Psoas muscle (tissue), 8 donors: ENCODE data around the gene DESI2. TPM values are rescaled to one million over a fixed set of nuclear protein-coding genes. Genes with fewer than 3 reads are reported as not detected.
"Not testable (repeated sequence)": the region's sequence is repeated elsewhere in the genome, so short reads cannot be mapped to it uniquely, and the experiment has no call there.

Experiments
- ATAC-seq, 4 donors: fragments of 200-7000 bp; cut with Tn5 transposase; one replicate each; pipeline ENCODE4 v1.9.1; 2020; ENCODE audit warnings: moderate library complexity in 3 of 4, mild to moderate bottlenecking in 2 of 4
- DNase-seq, 2 donors: peaks; one replicate each; pipeline ENCODE4 v3.0.0-alpha.2; 2020
- H3K27ac ChIP-seq: fragments of 200-600 bp; one replicate; pipeline ENCODE4 v1.8.0; 2022
- H3K27me3 ChIP-seq, 3 donors: fragments of 200-600 bp in 1 of 3; one replicate each; pipeline versions ENCODE4 v1.6.1 to v1.8.0; 2013 to 2022; ENCODE audit warnings: low read length in 2 of 3, mild to moderate bottlenecking in 2 of 3, moderate library complexity in 1 of 3; ENCODE audit not compliant: insufficient read depth in 3 of 3
- H3K36me3 ChIP-seq, 2 donors: fragments of 200-600 bp in 1 of 2; one replicate each; pipeline versions ENCODE4 v1.6.1 to v1.8.0; 2013 to 2022; ENCODE audit warnings: low read depth in 1 of 2, mild to moderate bottlenecking in 1 of 2, moderate library complexity in 1 of 2; ENCODE audit not compliant: insufficient read depth in 1 of 2
- H3K4me1 ChIP-seq: fragments of 200-600 bp; one replicate; pipeline ENCODE4 v1.8.0; 2022
- H3K4me3 ChIP-seq: fragments of 200-600 bp; one replicate; pipeline ENCODE4 v1.8.0; 2022; ENCODE audit warnings: mild to moderate bottlenecking
- H3K9me3 ChIP-seq: fragments of 200-600 bp; one replicate; pipeline ENCODE4 v1.8.0; 2022
- CTCF ChIP-seq: fragments of 200-600 bp; IDR thresholded peaks from one replicate; pipeline ENCODE4 v1.8.0; 2022; ENCODE audit warnings: antibody characterized with exemption
- WGBS, 3 donors: extraction: QIAGEN DNeasy Blood & Tissue Kit; methylation state at CpG; one replicate each; pipeline versions ENCODE4 v1.1.6 to v1.1.7; 2013; 5-methylcytosine and 5-hydroxymethylcytosine counted together
- intact Hi-C, 2 donors: fragments of 100-400 bp; cut with DNase I; formaldehyde crosslinking; loops; one replicate each; pipeline versions ENCODE4 v1.11.0 to v1.14.2; 2022
- polyA plus RNA-seq, 3 donors: library from polyadenylated mRNA; stranded (reverse); fragments of 200-250 nt; gene quantifications; one replicate each; pipeline ENCODE4 v1.2.3, GENCODE V29; 2013
- total RNA-seq, 4 donors: library from RNA; stranded (reverse); fragmentation: NEBNext Ultra II Directional in 2 of 4; extraction: Animal tissue kit (Norgen Biotek cat#: 25700) in 2 of 4; gene quantifications; one replicate each; pipeline versions ENCODE4 v1.2.1 to v1.2.4, GENCODE V29; 2021 to 2023
- donor health status: healthy with polysubstance abuse.
- donor health status: DM: no; HTN: no; CAD: no; lungs with moderate emphysema.
- donor health status: Bipolar disorder and iron deficiency.
- donor health status: healthy.
- donor health status: DM: yes; HTN: yes; CAD: no.
- donor health status: DM: no; HTN: no; CAD: no.
- donor health status: DM: no; HTN: no; CAD: no.
- donor health status: DM: yes; HTN: yes; CAD: no.

DESI2 gene
- total and polyA plus RNA-seq, 7 donors = 10.9 to 43.3 (median 19.5) TPM

GRCh38 chr1:244674446-244674845, 21.5 kb downstream of the DESI2 start:
- DNase-seq = no peak
- H3K4me3 ChIP-seq = no peak overlapping the region
- peak overlapping the region; percentile 71 for H3K27ac ChIP-seq
- TF ChIP-seq CTCF = no peak
- no peak for ATAC-seq
- WGBS, 3 donors = 61 to 70% (median 65%) methylated on average over 4 of the region's 4 CpGs
- no peaks in the 10 kb centered on the region for H3K36me3 ChIP-seq
- intact Hi-C loops = no loop called here
- H3K27me3 ChIP-seq = no peaks in the 10 kb centered on the region
- H3K9me3 ChIP-seq = no peaks in the 10 kb centered on the region
- peaks cover 28% of the 10 kb centered on the region for H3K4me1 ChIP-seq

GRCh38 chr1:244675167-244675566, 22.2 kb downstream of the DESI2 start:
- no peaks in the 10 kb centered on the region for H3K36me3 ChIP-seq
- peak overlapping the region; percentile 71 for H3K27ac ChIP-seq
- intact Hi-C loops = no loop called here
- H3K27me3 ChIP-seq = no peaks in the 10 kb centered on the region
- ATAC-seq = no peak
- no peak for DNase-seq
- 88 to 94% (median 88%) methylated on average over 2 of the region's 2 CpGs for WGBS, 3 donors
- H3K9me3 ChIP-seq = no peaks in the 10 kb centered on the region
- peaks cover 28% of the 10 kb centered on the region for H3K4me1 ChIP-seq
- TF ChIP-seq CTCF = no peak
- no peak overlapping the region for H3K4me3 ChIP-seq

GRCh38 chr1:244678697-244679096, 25.8 kb downstream of the DESI2 start:
- no peak overlapping the region for H3K27ac ChIP-seq
- peaks cover 0 to 4% of the 10 kb centered on the region in 2 donors for H3K36me3 ChIP-seq
- ATAC-seq = no peak
- H3K4me3 ChIP-seq = no peak overlapping the region
- intact Hi-C loops = no loop called here
- H3K27me3 ChIP-seq = no peaks in the 10 kb centered on the region
- WGBS, 3 donors = 57 to 67% (median 61%) methylated on average over 6 of the region's 6 CpGs
- H3K9me3 ChIP-seq = no peaks in the 10 kb centered on the region
- no peak for TF ChIP-seq CTCF
- no peak for DNase-seq
- peaks cover 13% of the 10 kb centered on the region for H3K4me1 ChIP-seq

- peaks cover 9% of the 10 kb centered on the region for H3K4me1 ChIP-seq
- ATAC-seq (peak in 1 of 4 donors; percentile 54), DNase-seq (no peak)
- H3K9me3 ChIP-seq = no peaks in the 10 kb centered on the region
- intact Hi-C loops = no loop called here
- WGBS, 3 donors = 62 to 85% (median 83%) methylated on average over 1 of the region's 1 CpG
- no peaks in the 10 kb centered on the region for H3K27me3 ChIP-seq
- H3K4me3 ChIP-seq = no peak overlapping the region
- no peak overlapping the region for H3K27ac ChIP-seq
- H3K36me3 ChIP-seq = peaks cover 0 to 4% of the 10 kb centered on the region in 2 donors
- no peak for TF ChIP-seq CTCF
These were observed 27.7 kb downstream of the DESI2 start for GRCh38 chr1:244680667-244681066.

- H3K4me1 ChIP-seq, H3K27me3 ChIP-seq, H3K9me3 ChIP-seq, H3K4me3 ChIP-seq, intact Hi-C loops, ATAC-seq, DNase-seq, H3K27ac ChIP-seq: not testable (repeated sequence)
- peaks cover 0 to 14% of the 10 kb centered on the region in 2 donors for H3K36me3 ChIP-seq
- WGBS, 3 donors = 97 to 99% (median 98%) methylated on average over 4 of the region's 4 CpGs
These were observed 29.2 kb downstream of the DESI2 start for GRCh38 chr1:244682087-244682486.
